Inflammatory macrophage (primary cell): Measurements from ENCODE around the gene SMAD6.

Experiments
- DNase-seq, 2 donors: peaks; one replicate each; pipeline ENCODE4 v3.0.0-alpha.2; 2020 to 2022

SMAD6 gene

GRCh38 chr15:66721501-66721937 lies 19.5 kb downstream of the SMAD6 start:
- peak in 1 of 2 donors; percentile 45 for DNase-seq

- DNase-seq = no peak
These were observed 19.9 kb downstream of the SMAD6 start for GRCh38 chr15:66721954-66722353.

- DNase-seq = no peak
These were observed 20.9 kb downstream of the SMAD6 start for GRCh38 chr15:66722757-66723540.

GRCh38 chr15:66723826-66724731 lies 22.0 kb downstream of the SMAD6 start:
- no peak for DNase-seq

GRCh38 chr15:66724732-66725463 lies 22.9 kb downstream of the SMAD6 start:
- no peak for DNase-seq

- no peak for DNase-seq
These were observed 23.4 kb downstream of the SMAD6 start for GRCh38 chr15:66725464-66725785.

- no peak for DNase-seq
These were observed 24.4 kb downstream of the SMAD6 start for GRCh38 chr15:66726386-66726785.

- DNase-seq = no peak
These were observed 27.4 kb downstream of the SMAD6 start for GRCh38 chr15:66729331-66729951.

- DNase-seq = peak; percentile 32 to 38
These were observed 28.4 kb downstream of the SMAD6 start for GRCh38 chr15:66730168-66731021.

GRCh38 chr15:66733976-66734375 lies 31.9 kb downstream of the SMAD6 start:
- DNase-seq = no peak

GRCh38 chr15:66734961-66735908 lies 33.2 kb downstream of the SMAD6 start:
- no peak for DNase-seq

GRCh38 chr15:66735909-66736305 lies 33.9 kb downstream of the SMAD6 start:
- DNase-seq = no peak

- no peak for DNase-seq
These were observed 35.4 kb downstream of the SMAD6 start for GRCh38 chr15:66737243-66738010.

GRCh38 chr15:66738116-66738515 lies 36.1 kb downstream of the SMAD6 start:
- DNase-seq = no peak

GRCh38 chr15:66738595-66738994 lies 36.6 kb downstream of the SMAD6 start:
- DNase-seq = no peak

- no peak for DNase-seq
These were observed 37.3 kb downstream of the SMAD6 start for GRCh38 chr15:66739287-66739686.

- DNase-seq = no peak
These were observed 38.8 kb downstream of the SMAD6 start for GRCh38 chr15:66740802-66741201.

GRCh38 chr15:66741646-66742045 lies 39.6 kb downstream of the SMAD6 start:
- DNase-seq = no peak

- no peak for DNase-seq
These were observed 40.2 kb downstream of the SMAD6 start for GRCh38 chr15:66742286-66742685.

- no peak for DNase-seq
These were observed 41.2 kb downstream of the SMAD6 start for GRCh38 chr15:66743204-66743603.
